Omental fat pad (tissue), 4 donors: ENCODE data around the gene IGDCC3. TPM values are rescaled to one million over a fixed set of nuclear protein-coding genes. Genes with fewer than 3 reads are reported as not detected.

Source experiments
- ATAC-seq: fragments of 150-250 bp; one replicate; pipeline ENCODE4 v1.9.1; 2016; ENCODE audit warnings: mild to moderate bottlenecking, moderate library complexity; ENCODE audit not compliant: low FRiP score
- DNase-seq: peaks from one replicate; pipeline ENCODE4 v3.0.0-alpha.2; 2019; ENCODE audit warnings: low spot score
- CTCF ChIP-seq, 3 donors: fragments of 450-650 bp; IDR thresholded peaks; one replicate each; pipeline ENCODE4 v1.5.1; 2016 to 2017; ENCODE audit warnings: antibody characterized with exemption in 3 of 3, mild to moderate bottlenecking in 3 of 3, moderate library complexity in 2 of 3
- total RNA-seq, 4 donors: library from RNA; depleted of rRNA; stranded (reverse); fragments of >200 nt; gene quantifications; one replicate each; pipeline ENCODE4 v1.1.0, GENCODE V29; 2016

The IGDCC3 gene
- total RNA-seq, 4 donors from 2014 or later: not detected

- no peak for TF ChIP-seq CTCF (IDR thresholded peaks at IDR 0.05)
- no peak for DNase-seq
- ATAC-seq: no peak
These were observed 65.3 kb downstream of the IGDCC3 start for GRCh38 chr15:65312400-65312916.

GRCh38 chr15:65311760-65312159 is 66.0 kb downstream of the IGDCC3 start:
- no peak for ATAC-seq

GRCh38 chr15:65310431-65311137 is 67.2 kb downstream of the IGDCC3 start:
- DNase-seq: no peak
- no peak for ATAC-seq
- TF ChIP-seq CTCF (IDR thresholded peaks at IDR 0.05): no peak

More at GRCh38 chr15:65311760-65312159, 66.0 kb downstream of the IGDCC3 start:
- no peak for DNase-seq
- no peak for TF ChIP-seq CTCF (IDR thresholded peaks at IDR 0.05)

GRCh38 chr15:65309882-65310418 is 67.9 kb downstream of the IGDCC3 start:
- no peak for TF ChIP-seq CTCF (IDR thresholded peaks at IDR 0.05)
- DNase-seq (no peak), ATAC-seq (no peak)

- no peak for DNase-seq
- no peak for ATAC-seq
- TF ChIP-seq CTCF (IDR thresholded peaks at IDR 0.05): no peak
These were observed 69.8 kb downstream of the IGDCC3 start for GRCh38 chr15:65307978-65308377.

GRCh38 chr15:65306551-65306950 is 71.3 kb downstream of the IGDCC3 start:
- DNase-seq (no peak), ATAC-seq (no peak)

More at GRCh38 chr15:65306551-65306950, 71.3 kb downstream of the IGDCC3 start:
- TF ChIP-seq CTCF (IDR thresholded peaks at IDR 0.05): no peak
